ENCODE measurements around the gene IL1RL2.

DNA sequence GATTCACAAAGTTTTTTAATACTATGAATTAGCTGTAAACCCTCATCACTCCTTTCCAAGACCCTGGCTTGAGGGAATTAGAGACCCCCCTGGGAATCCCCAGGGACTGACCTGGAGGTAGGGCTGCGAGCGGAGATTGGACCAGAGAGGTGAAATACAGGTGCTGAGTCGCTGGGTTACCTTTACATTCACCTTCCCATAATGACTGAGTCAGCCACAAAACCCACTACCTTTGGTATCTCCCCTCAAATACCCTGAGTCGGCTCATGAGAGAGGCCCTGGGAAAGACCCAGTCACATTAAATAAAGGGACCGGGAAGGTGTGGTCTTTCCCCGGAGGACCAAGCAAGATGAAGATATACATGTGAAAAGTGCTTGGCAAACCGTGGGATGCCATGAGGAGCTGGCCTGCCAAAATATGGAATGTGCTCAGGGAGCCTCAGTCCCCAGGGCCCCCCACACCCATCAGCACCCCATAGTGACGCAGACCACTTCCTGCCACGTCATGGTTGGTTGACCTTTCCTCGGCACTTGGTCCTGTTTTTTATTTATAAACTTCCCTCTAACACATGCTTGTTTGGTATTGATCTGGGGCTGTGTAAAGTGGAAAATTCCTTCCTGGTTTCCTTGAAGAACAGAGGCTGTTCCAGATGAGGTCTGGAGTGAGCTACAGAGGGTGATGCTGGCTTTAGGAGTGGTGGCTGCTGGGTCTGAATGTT lies 51.4 kb downstream of the IL1RL2 start:
- TF ChIP-seq POLR2A (IDR thresholded peaks at IDR 0.05; ENCODE audit: low read depth, low read length) (no peak), POLR2AphosphoS5 (IDR thresholded peaks at IDR 0.05; ENCODE audit: low read depth, low read length) (no peak), TAF1 (IDR thresholded peaks at IDR 0.05; ENCODE audit: borderline replicate concordance, low read depth, low read length) (no peak)
